Left lung (tissue), 14 donors: ENCODE measurements around the gene LILRB4. TPM values are rescaled to one million over a fixed set of nuclear protein-coding genes. Genes with fewer than 3 reads are reported as not detected.

ENCODE experiments used
- ATAC-seq: fragments of 200-7000 bp; cut with Tn5 transposase; one replicate; pipeline ENCODE4 v1.9.1; 2020; ENCODE audit warnings: moderate library complexity
- DNase-seq, 4 donors: peaks; one replicate each; pipeline ENCODE4 v3.0.0-alpha.2; 2013 to 2020
- H3K27ac ChIP-seq, 2 donors: fragments of 200-600 bp; sonication (generic) in 1 of 2; one replicate each; pipeline versions ENCODE4 v1.5.0 to v1.8.0; 2020 to 2021
- H3K27me3 ChIP-seq, 2 donors: fragments of 200-600 bp; sonication (generic) in 1 of 2; one replicate each; pipeline versions ENCODE4 v1.5.0 to v1.8.0; 2020 to 2021
- H3K36me3 ChIP-seq, 2 donors: fragments of 200-600 bp; sonication (generic) in 1 of 2; one replicate each; pipeline versions ENCODE4 v1.5.0 to v1.8.0; 2020 to 2021
- H3K4me1 ChIP-seq, 2 donors: fragments of 200-600 bp; one replicate each; pipeline ENCODE4 v1.8.0; 2021
- H3K4me3 ChIP-seq, 2 donors: fragments of 200-600 bp; sonication (generic) in 1 of 2; one replicate each; pipeline versions ENCODE4 v1.5.0 to v1.8.0; 2020 to 2021; ENCODE audit warnings: mild to moderate bottlenecking in 1 of 2
- H3K9me3 ChIP-seq, 2 donors: fragments of 200-600 bp; sonication (generic) in 1 of 2; one replicate each; pipeline versions ENCODE4 v1.5.0 to v1.8.0; 2020 to 2021
- intact Hi-C, 2 donors: fragments of 100-400 bp; cut with DNase I; formaldehyde crosslinking; loops; one replicate each; pipeline versions ENCODE4 v1.11.2 to v1.14.2; 2022
- long read RNA-seq, 12 donors: library from polyadenylated mRNA in 2 of 12; unstranded in 2 of 12; transcript quantifications; one replicate each; pipeline ENCODE4 v2.0.0 and lab custom pipeline, GENCODE V29; 2019 to 2026
- polyA plus RNA-seq, 6 donors: library from polyadenylated mRNA; unstranded; fragments of 120-200 nt; gene quantifications; one replicate each; pipeline ENCODE4 v1.2.1, GENCODE V29; 2013; ENCODE audit not compliant: insufficient read length in 6 of 6
- total RNA-seq, 2 donors: library from RNA; stranded (reverse); fragmentation: NEBNext Ultra II Directional; extraction: Animal tissue kit (Norgen Biotek cat#: 25700); gene quantifications; one replicate each; pipeline ENCODE4 v1.2.1, GENCODE V29; 2021
- TF ChIP-seq, protein P1 (sequence below), 2 donors: fragments of 200-600 bp; sonication (generic) in 1 of 2; IDR thresholded peaks; one replicate each; pipeline versions ENCODE4 v1.5.0 to v1.8.0; 2021; ENCODE audit warnings: antibody characterized with exemption in 2 of 2
- donor health status: DM: no; HTN: yes; CAD: no.
- donor health status: DM: no; HTN: no; CAD: no.

LILRB4 gene
- total RNA-seq (10 to 100 TPM; 16.5 to 44.4 TPM), polyA plus RNA-seq (1 to 10 TPM in 3 of 6 donors, under 1 TPM in 3; 0.56 to 1.5 (median 0.98) TPM)
- long read RNA-seq, donor 1 = 0 reads
- long read RNA-seq, donor 2 = 0 reads
- long read RNA-seq, donor 3, partial matches to known transcripts = 0 of 2 reads
- long read RNA-seq, donor 3, other reads (novel, unspliced or antisense) = 0 of 2 reads
- long read RNA-seq, donor 4, transcript LILRB4-205 (12 exons, 1,761 nt) = major isoform, 6 of 21 reads
- long read RNA-seq, donor 4, partial matches to known transcripts = 10 of 21 reads
- long read RNA-seq, donor 4, other reads (novel, unspliced or antisense) = 4 of 21 reads
- long read RNA-seq, donor 5 = 0 reads
- long read RNA-seq, donor 6 = 0 reads
- long read RNA-seq, donor 7 = 0 reads
- long read RNA-seq, donor 8 = 0 reads
- long read RNA-seq, donor 9 = 0 reads
- long read RNA-seq, donor 10, transcript LILRB4-202 (12 exons, 1,742 nt) = minor isoform, 5 of 97 reads
- long read RNA-seq, donor 10, transcript LILRB4-205 (12 exons, 1,761 nt) = major isoform, 20 of 97 reads
- long read RNA-seq, donor 10, partial matches to known transcripts = 22 of 97 reads
- long read RNA-seq, donor 10, other reads (novel, unspliced or antisense) = 49 of 97 reads
- long read RNA-seq, donor 11 = 0 reads
- long read RNA-seq, donor 12 = 0 reads

DNA sequence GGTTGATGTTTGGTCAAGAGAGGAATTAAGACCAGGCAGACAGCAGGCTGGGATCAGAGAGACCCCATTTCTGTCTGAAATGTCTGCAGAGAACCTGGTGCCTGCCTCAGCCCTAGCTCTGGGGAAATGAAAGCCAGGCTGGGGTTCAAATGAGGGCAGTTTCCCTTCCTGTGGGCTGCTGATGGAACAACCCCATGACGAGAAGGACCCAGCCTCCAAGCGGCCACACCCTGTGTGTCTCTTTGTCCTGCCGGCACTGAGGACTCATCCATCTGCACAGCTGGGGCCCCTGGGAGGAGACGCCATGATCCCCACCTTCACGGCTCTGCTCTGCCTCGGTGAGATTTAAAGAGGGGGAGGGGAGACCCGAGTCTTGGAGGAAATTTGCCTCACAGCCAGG is at the start of gene LILRB4:
Gene LILRB4 (plus strand): TSS at position 256 of the 400 bp plus-strand sequence. CDS start 49 bp downstream, at position 305.
- TF ChIP-seq, protein P1, sequence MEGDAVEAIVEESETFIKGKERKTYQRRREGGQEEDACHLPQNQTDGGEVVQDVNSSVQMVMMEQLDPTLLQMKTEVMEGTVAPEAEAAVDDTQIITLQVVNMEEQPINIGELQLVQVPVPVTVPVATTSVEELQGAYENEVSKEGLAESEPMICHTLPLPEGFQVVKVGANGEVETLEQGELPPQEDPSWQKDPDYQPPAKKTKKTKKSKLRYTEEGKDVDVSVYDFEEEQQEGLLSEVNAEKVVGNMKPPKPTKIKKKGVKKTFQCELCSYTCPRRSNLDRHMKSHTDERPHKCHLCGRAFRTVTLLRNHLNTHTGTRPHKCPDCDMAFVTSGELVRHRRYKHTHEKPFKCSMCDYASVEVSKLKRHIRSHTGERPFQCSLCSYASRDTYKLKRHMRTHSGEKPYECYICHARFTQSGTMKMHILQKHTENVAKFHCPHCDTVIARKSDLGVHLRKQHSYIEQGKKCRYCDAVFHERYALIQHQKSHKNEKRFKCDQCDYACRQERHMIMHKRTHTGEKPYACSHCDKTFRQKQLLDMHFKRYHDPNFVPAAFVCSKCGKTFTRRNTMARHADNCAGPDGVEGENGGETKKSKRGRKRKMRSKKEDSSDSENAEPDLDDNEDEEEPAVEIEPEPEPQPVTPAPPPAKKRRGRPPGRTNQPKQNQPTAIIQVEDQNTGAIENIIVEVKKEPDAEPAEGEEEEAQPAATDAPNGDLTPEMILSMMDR (IDR thresholded peaks at IDR 0.05) = no peak
- Histone ChIP-seq H3K36me3 (peaks cover 0 to 20% of the 10 kb centered on the region in 2 donors), H3K4me1 (peaks cover 0 to 16% of the 10 kb centered on the region in 2 donors), H3K27me3 (peaks cover 0 to 44% of the 10 kb centered on the region in 2 donors), H3K27ac (no peak within 1 kb of the TSS), H3K4me3 (peak within 1 kb of the TSS in 1 of 2 donors; percentile 42), H3K9me3 (no peaks in the 10 kb centered on the region)
- intact Hi-C loops = no loop called here
- DNase-seq = peak in 1 of 4 donors; percentile 74
- ATAC-seq = peak; percentile 86

DNA sequence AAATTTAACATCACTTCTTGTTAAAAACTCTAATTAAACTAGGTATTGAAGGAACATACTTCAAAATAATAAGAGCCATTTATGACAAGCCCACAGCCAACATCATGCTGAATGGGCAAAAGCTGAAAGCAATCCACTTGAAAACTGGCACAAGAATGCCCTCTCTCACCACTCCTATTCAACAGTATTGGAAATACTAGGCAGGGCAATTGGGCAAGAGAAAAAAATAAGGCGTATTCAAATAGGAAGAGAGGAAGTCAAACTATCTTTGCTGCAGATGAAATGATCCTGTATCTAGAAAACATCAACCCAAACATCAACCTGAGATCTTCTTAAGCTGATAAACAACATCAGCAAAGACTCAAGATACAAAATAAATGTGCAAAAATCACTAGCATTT is 48.1 kb upstream of the LILRB4 start:
- Histone ChIP-seq H3K4me3 (no peak overlapping the region), H3K36me3 (no peaks in the 10 kb centered on the region), H3K9me3 (no peaks in the 10 kb centered on the region), H3K4me1 (peaks cover 0 to 9% of the 10 kb centered on the region in 2 donors), H3K27me3 (no peaks in the 10 kb centered on the region), H3K27ac (no peak overlapping the region)
- TF ChIP-seq, protein P1 (IDR thresholded peaks at IDR 0.05) = no peak
- ATAC-seq (no peak), DNase-seq (no peak)
- intact Hi-C loops = no loop called here

DNA sequence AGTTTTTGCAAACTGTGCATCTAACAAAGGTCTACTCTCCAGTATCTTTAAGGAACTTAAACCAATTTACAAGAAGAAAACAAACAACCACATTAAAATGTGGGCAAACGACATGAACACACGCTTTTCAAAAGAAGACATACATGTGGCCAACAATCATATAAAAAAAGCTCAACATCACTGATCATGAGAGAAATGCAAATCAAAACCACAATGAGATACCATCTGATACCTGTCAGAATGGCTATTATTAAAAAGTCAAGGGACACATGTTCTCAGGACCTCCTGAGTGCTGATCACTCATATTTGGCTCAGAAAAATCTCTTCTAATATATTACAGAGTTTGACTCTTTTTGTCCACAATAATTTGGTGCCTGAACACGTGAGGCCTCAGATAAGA is 46.7 kb upstream of the LILRB4 start:
- Histone ChIP-seq H3K27me3 (no peaks in the 10 kb centered on the region), H3K4me3 (no peak overlapping the region), H3K4me1 (peaks cover 0 to 9% of the 10 kb centered on the region in 2 donors), H3K27ac (no peak overlapping the region), H3K36me3 (no peaks in the 10 kb centered on the region), H3K9me3 (no peaks in the 10 kb centered on the region)
- intact Hi-C loops = no loop called here
- TF ChIP-seq, protein P1 (IDR thresholded peaks at IDR 0.05) = no peak
- ATAC-seq (no peak), DNase-seq (no peak)

DNA sequence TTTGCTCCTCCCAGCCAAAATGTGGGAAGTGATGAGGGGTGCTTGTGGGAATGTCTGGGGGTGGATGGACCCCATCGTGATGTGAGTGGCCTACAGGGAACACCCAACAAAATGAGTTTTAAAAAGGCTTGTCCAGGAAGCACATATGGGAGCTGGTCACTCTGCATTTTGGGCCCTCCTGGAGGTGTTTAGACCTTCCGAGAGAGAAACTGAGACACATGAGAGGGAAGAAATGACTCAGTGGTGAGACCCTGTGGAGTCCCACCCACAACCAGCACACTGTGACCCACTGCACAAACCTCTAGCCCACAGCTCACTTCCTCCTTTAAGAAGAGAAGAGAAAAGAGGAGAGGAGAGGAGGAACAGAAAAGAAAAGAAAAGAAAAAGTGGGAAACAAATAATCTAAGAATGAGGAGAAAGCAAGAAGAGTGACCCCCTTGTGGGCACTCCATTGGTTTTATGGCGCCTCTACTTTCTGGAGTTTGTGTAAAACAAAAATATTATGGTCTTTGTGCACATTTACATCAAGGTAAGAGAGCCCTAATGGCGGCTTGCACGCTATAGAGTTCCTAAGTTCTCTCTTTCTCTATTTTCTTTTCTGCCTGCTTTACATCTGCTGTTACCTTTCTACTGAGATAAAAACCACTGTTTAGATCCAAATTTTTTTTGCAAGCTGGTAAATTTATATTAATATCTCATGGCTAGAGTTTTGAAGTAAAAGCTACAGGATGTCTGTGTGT is 45.8 kb upstream of the LILRB4 start:
- intact Hi-C loops = no loop called here

More for the DNA sequence above, 45.8 kb upstream of the LILRB4 start:
- no peaks in the 10 kb centered on the region for H3K9me3 ChIP-seq
- no peaks in the 10 kb centered on the region for H3K36me3 ChIP-seq
- H3K4me3 ChIP-seq = peak overlapping the region in 1 of 2 donors; percentile 24
- H3K27ac ChIP-seq = peak overlapping the region in 1 of 2 donors; percentile 56
- DNase-seq = no peak
- TF ChIP-seq, protein P1 (IDR thresholded peaks at IDR 0.05) = no peak
- H3K27me3 ChIP-seq = no peaks in the 10 kb centered on the region
- peak; percentile 41 for ATAC-seq
- H3K4me1 ChIP-seq = peaks cover 0 to 9% of the 10 kb centered on the region in 2 donors
